GM10847 (cell line): ENCODE measurements around the gene LIPG.

Experiments used
- POLR2A ChIP-seq: IDR thresholded peaks from 2 replicates; pipeline ENCODE4 v1.6.1; 2011; ENCODE audit not compliant: insufficient read length; ENCODE audit errors: extremely low read depth

LIPG gene

GRCh38 chr18:49590608-49591007 is 28.8 kb downstream of the LIPG start:
- no peak for TF ChIP-seq POLR2A

DNA sequence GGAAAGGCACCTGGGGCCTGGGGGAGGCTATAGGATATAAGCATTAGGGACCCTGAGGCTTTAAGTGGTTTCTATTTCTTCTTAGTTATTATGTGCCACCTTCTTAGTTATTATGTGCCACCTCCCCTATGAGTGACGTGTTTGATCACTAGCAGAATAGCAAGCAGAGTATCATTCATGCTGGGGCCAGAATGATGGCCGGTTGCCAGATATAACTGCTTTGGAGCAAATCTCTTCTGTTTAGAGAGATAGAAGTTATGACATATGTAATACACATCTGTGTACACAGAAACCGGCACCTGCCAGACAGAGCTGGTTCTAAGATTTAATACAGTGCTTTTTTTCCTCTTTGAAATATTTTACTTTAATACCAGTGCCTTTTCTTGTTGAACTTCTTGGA is 29.4 kb downstream of the LIPG start:
- TF ChIP-seq POLR2A = no peak

DNA sequence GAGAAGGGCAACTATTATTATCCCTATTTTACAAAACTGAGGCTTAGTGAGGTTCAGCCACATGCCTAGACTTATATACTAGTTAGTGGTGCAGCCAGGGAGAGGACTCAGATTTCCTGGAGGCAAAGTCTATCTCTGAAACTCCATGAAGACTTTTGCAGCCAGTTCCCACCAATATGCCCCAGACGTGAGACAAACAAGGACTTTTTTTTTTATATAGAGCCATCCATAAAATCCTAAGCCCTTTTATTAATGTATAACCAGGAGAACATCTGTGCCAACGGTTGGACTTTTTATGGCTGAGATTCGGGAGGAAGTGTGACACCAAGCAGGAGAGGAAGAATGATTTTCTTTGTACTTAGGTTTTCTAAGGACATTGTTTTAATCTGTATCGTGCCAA is 29.9 kb downstream of the LIPG start:
- no peak for TF ChIP-seq POLR2A

GRCh38 chr18:49596687-49597086 is 34.8 kb downstream of the LIPG start:
- TF ChIP-seq POLR2A = no peak

DNA sequence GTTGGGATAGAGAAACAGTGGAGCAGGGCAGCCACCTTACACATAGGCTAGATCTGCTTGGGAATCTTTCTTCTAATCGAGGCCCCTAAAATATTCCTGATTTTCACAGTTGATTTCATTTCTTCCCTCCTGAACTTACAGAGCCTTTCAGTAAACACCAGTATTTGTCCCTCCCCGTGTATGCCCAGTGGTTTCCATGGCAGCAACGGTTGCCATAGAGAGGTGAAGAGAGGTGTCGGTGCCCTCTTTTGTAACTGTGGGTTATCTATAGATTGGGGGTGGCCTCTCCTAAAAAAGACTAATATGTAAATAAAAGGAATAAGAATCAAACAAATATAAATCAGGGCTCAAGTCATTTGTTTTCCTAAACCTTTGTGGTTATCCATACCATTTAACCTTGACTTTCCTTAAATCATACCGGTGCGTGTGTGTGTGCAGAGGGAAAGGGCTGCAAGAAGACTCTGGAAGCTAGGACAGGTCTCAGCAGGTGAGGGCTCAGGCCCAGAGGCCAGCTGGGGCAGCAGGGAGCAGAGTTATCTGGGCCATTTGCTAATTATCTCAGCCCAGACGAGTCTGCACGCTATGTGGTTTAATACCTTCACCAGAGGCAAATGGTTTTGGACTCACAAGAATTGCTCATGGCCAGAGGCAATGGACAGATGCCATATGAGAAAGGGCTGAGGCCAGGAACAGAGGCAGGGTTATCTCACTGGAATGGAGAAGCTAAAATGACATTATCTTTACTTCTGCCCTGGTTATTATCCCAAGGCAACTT is 35.5 kb downstream of the LIPG start:
- TF ChIP-seq POLR2A = no peak

DNA sequence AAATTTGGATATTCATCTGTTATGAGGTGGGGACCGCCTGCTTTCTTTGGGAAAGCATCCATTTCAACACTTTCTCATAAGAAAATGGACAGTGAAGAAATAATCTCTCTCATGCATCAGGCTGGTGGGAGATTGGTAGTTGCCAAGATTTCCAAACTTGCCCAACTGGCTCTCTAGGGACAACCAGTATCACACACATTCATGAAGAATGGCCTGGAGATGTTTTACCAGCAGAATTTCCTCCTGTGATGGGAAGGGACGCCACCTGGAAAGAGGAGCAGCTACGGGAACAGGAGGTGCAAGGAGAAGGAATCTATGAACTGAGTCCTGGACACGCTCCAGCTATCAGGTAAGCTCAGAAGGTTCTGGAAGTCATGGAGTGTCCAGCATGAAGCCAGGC is 39.4 kb downstream of the LIPG start:
- TF ChIP-seq POLR2A = no peak

DNA sequence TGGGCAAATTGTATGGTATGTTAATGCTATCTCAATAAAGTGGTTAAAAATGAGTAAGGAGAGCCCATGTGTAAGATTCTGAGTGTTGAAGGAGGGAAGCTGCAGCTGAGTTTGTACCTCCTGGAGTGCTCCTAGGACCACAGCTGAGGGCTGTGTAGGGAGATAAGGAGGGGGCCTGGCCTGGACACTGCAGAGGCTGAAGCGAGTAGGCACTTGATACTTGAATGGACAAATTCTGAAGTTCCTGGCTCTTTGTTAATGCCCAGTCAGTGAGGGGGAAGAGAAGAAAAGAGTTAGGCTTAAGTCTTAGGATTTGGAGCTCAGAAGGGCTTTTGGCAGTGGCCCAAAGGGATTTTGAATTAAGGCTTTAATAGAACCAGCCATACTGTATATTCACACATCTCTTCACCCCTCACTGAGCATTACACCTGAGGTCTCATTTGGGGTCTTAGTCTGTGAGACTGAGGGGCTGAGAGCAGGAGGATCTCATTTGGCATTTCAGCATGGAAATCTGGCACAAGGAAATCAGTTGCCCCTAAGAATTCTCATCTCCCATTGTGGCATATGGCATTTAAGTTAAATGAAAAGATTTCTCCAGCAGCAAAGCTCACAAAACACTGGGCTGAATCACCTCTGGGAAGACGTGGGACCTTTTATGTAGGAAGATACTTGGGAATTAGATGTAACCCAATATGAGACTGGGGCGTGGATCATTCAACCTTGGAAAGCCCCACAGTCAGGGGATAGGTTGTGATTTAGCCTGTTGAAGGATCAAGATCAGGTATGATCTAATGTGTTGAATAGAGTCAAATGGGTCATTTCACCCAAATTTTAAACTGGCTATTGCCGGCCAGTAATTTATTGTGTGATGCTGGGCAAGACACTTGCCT is 46.8 kb downstream of the LIPG start:
- TF ChIP-seq POLR2A = no peak

DNA sequence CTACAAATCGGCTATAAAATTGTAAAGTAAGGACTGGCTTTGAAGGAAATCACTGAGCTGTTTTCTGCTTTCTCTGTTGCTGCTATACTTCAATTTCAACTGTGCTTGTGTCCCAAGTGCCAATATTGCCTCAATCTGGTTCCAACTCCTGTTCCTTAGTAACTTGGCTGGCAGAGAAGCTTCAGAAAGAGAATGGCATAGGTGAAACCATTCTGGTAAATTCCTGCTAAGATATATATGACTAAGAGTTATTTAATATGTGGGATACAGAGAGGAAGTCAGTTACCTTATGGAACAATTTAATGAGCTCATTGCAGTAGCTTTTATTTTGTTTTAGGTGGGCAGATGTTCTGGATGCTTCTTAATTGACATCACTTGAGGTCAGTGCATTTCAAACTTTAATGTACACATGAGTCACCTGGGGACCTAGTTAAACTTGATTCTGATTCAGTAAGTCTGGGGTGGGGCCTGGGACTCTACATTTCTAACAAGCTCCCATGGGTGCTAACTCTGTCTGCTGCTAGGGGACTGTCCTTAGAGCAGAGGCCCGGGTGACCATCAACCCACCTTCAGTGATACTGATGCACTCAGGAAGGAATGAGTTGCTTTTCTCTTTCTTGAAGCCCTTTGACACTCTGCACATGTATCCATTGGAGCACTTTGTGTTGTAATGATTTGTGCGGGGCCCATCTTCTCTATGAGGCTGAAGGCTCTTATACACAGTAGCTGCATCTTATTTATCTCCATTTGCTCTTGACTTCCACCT is 47.6 kb downstream of the LIPG start:
- TF ChIP-seq POLR2A = no peak

DNA sequence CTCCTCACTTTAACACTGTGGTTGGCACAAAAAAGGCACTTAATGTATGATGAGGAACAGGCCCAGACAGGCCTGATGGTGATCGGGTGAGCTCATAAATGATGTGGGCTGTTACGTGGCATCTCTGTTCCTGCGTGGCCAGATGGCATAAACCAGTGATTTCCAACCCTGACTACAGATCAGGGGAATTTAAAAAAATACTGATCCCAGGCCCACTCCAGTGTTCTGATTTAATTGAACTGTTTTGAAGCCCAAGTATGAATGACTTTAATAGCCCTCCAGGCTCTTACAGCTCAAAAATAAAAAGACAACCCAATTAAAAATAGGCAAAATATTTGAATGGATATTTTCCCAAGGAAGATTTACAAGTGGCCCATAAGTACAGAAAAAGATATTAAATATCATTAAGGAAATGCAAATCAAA is 48.2 kb downstream of the LIPG start:
- TF ChIP-seq POLR2A = no peak

DNA sequence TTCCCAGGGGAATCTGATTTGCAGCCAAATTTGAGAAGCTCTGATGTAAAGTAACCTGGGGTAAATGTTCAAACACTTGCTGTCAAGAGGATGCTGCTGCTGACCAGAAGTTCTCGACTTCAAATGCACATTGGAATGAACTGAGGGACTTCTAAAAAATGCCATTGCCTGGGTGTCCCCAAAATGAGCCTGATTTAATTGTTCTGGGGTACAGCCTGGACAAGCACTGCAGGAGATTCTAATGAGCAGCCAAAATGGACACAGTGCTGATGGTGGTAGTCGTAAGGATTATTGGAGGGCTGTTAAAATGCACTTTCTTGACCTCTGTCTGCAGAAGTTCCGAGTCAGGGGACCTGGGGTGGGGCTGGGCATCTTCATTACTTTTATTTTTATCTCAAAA is 49.5 kb downstream of the LIPG start:
- no peak for TF ChIP-seq POLR2A

DNA sequence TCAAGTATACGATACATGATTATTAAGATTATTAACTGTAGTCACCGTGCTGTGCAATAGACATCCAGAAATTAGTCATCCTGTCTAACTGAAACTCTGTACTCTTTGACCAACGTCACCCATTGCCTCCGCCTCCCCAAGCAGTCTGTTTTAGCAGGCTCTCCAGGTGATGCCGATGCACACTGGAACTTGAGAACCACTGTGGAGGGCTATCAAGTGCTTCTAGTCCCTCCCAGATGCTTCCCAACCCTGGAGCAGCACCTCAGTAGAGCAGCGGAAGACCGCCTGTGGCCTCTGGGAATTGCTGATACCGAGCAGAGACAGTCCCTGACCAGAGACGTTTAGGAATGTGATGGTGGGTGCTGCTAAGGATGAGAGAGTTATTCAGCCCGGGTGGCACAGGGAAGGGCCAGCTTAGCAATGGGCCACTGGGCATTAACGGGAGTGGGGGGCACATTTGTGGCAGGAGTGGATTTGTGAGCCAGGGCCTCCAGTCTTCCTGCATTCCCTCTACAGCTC is 50.7 kb downstream of the LIPG start:
- TF ChIP-seq POLR2A = no peak

GRCh38 chr18:49613141-49613640 is 51.3 kb downstream of the LIPG start:
- TF ChIP-seq POLR2A = no peak

GRCh38 chr18:49613641-49614151 is 51.8 kb downstream of the LIPG start:
- no peak for TF ChIP-seq POLR2A

DNA sequence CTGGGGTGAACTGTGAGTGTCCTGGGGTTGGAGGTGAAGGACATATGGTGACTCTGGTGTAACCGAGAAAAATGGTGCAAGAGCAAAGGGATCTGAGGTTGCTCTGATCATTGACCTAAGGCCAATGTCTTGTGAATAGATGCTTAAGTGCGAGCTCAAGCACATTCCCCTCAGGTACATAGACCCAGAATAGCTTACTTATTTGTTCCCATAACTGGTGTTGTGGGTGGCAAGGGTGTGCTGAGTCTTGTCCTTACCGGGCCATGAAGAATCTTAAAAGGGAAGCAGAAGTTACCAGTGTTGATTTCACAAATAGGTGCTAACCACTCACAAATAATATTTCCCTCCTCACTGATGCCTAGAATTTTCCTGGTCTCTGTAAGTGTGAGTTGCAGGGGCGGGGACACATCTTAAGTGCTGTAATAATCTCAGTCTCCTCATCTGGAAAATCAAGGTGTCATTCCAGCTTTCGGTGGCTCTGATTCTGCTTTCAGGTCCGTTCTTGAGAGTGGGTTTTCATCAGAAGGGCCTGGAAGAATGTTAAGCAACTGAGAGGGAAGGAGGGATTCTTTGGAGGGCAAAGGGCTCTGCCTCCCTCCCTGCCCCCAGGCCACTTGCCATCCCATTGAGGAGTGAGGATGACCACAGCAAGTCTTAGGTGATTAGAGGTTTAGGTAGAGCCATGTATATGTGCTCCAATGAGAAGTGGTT is 54.9 kb downstream of the LIPG start:
- no peak for TF ChIP-seq POLR2A

- TF ChIP-seq POLR2A = no peak
Observed at GRCh38 chr18:49617329-49617695, 55.5 kb downstream of the LIPG start.

DNA sequence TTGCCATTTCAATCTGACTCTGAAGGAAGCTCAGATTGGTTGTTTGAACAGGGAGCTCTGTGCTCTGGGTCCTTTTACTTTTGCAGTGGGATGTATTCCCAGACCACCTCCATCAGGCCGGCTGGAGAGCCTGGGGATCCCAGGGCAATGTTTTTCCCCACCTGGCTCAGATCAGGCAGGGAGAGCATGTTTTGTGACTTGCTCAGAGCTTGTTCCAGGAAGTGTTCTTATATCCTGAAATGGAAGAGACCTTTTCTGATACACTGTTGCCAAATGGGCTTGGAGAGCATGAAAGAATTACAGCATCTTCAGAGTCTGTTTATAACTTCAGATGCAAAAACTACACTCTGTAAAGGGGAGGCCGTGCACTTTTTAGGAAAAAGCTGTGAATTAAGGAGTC is 56.0 kb downstream of the LIPG start:
- no peak for TF ChIP-seq POLR2A
